CD4-positive, alpha-beta T cell treated with Interleukin-17A for 4 hours (primary cell): Measurements from ENCODE around the gene MYLK4.

Experiments
- DNase-seq: peaks from one replicate; pipeline ENCODE4 v3.0.0-alpha.2; 2020; ENCODE audit warnings: mixed read lengths

The MYLK4 gene

GRCh38 chr6:2655844-2656433 is 94.8 kb downstream of the MYLK4 start:
- no peak for DNase-seq

- DNase-seq, result no peak
Measured at GRCh38 chr6:2653369-2654032, 97.2 kb downstream of the MYLK4 start.

DNA sequence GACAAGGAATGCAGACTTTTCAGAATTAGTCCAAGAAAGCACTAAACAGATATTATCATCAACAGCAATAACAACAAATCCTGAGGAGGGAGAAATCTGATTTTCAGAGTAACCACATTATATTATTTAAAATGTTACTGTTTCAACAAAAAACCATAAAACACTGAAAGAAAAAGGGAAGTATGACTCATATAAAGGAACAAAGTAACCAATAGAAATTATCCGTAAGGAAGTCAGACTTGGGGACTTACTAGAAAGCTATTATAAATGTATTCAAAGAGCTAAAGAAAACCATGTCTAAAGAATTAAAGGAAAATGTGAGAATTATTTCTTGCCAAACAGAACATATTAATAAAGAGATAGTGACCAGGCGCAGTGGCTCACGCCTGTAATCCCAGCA is 98.1 kb downstream of the MYLK4 start:
- DNase-seq, result no peak

DNA sequence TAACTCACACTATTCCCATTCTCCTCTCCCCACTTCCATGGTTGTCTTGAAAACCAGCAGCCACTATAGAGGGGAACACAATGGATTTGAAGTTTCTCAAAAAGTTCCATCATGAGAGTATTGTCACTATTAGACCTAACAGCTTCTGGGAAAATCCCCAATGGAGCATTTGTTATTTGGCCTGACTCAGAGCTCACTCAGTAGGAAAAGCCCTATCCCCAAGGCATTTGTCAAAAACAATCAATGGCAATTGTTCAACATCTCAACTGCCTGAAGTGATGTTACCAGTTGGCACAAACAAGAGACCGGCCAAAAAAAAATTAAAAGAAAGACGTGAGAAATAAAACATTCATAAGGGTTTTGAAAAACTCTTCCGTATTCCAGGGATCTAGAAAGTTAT is 98.8 kb downstream of the MYLK4 start:
- no peak for DNase-seq

DNA sequence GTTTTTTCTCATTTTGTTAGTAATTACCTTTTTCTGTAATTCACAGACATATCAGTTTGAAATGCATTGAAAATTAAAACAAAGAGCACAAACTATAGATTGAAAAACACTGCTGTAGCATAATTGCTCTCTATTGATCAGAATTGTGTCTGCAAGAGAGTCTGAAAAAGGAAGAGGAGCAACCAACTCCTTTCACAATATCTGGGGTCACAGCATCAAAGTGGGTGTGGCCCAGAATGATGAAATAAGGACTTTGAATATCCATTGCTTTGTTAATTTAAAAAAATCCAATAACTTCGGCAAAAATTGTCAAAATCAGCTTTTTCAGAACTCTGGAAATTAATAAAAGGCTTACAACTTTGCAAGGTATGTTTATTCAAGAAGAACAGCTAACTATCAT is 99.2 kb downstream of the MYLK4 start:
- no peak for DNase-seq

GRCh38 chr6:2646346-2646745 is 104.4 kb downstream of the MYLK4 start:
- DNase-seq, result no peak

DNA sequence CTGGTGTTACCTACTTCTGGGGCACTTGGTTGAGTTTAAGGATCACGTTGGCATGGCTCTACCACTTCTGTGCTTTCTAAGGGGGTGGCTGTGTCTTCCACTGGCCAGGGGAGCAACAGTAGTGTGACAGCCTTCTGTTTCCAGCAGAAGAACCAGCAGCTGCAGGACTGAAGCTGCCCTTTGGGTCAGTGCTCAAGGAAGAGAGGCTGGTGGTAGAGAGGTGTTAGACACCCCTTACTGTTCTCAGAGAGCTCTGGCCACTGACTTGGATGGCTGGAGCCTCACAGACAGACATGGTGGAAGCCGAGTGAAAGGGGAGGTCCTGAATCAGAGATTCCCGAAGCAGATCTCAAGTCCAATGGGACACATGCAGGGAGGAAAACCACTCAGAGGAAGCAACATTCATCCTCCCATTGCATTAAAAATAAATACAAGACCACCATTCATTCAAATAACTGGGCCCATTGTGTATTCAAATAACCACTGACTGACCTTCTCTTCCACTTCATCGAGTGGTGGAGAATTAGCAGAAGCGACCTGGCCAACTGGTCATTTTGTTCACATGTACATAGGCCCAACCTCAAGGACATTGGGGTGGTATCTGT is 106.7 kb downstream of the MYLK4 start:
- DNase-seq, result no peak

DNA sequence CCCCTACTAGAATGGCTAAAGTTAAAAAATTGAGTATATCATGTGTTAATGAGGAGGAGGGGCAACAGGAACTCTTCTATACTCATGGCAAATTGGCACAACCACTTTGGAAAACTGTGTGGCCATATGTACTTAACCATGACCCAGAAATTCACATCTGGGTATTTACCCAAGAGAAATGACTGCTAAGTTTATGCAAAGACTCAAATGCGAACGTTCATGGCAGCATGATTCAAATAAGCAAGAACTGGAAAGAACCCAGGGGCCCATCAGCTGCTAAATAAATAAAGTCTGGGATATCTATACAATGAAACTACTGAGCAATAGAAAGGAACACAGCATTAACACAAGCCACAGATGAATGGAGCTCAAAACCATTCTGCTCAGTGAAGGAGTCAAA is 107.6 kb downstream of the MYLK4 start:
- no peak for DNase-seq

- DNase-seq, result no peak
Measured at GRCh38 chr6:2641044-2641725, 109.5 kb downstream of the MYLK4 start.

GRCh38 chr6:2640551-2640950 is 110.2 kb downstream of the MYLK4 start:
- DNase-seq, result no peak

- no peak for DNase-seq
Measured at GRCh38 chr6:2639896-2640295, 110.8 kb downstream of the MYLK4 start.

DNA sequence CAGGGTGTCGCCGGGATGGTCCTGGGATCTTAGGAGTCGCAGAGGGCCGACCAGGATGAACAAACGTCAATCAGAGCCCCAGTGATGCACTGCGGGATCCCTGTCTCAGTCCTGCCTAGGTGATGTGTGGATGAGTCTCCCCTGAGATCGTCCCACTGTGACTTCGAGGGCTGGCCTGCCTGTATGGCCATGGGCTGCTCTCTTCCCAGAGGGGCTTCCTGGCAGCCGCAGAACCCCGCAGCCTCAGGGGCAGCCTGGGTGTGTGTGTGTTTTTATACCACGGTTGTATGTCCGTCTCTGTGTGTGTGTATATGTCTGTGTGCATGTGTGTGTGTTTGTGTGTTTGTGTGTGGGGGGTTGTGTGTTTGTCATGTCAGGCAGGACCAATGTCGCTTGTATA is 111.6 kb downstream of the MYLK4 start:
- DNase-seq, result no peak

- no peak for DNase-seq
Measured at GRCh38 chr6:2636672-2637071, 114.0 kb downstream of the MYLK4 start.

- no peak for DNase-seq
Measured at GRCh38 chr6:2635911-2636310, 114.8 kb downstream of the MYLK4 start.

GRCh38 chr6:2634139-2634964 is 116.4 kb downstream of the MYLK4 start:
- peak; percentile 90 for DNase-seq

DNA sequence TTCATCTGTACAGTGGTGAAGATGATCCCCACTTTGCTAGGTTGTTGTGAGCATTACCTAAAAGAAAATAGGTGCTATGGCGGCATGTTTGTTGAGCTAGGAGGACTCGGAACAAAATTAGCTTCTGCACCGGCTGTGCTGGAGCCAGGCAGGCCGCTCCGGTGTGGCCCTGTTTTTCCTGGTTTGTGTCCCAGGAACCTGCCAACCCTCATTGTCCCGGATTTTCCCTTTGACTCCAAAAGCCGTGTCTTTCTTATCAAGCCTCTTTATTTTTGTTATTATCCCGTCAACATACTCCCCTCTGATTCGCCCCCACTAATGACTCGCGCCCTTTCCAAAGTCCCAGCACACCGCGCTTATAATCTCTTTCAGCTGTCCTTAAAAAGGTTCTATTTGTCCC is 117.0 kb downstream of the MYLK4 start:
- DNase-seq, result no peak

GRCh38 chr6:2632976-2633584 is 117.6 kb downstream of the MYLK4 start:
- no peak for DNase-seq

- no peak for DNase-seq
Measured at GRCh38 chr6:2632368-2632767, 118.4 kb downstream of the MYLK4 start.

- no peak for DNase-seq
Measured at GRCh38 chr6:2630891-2631571, 119.7 kb downstream of the MYLK4 start.

GRCh38 chr6:2630359-2630758 is 120.4 kb downstream of the MYLK4 start:
- no peak for DNase-seq

DNA sequence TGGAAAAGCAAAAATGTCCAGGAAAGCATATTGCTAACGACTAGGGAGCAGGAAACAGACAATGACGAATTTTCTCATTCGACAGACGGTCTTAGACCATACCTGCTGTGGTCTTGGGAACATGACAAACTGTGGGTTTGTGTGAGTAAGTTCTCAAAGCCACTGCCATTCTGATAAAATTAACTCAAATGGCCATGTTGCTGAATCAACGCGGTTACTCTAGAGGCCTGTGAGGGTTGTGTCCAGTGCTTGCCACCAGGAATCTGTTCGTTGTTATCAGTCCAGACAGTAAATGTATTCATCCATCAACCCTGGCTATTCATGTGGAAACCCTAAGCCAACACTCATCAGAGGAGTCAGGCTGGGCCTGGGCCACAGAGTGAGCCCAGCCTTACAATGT is 124.3 kb downstream of the MYLK4 start:
- no peak for DNase-seq

- DNase-seq, result no peak
Measured at GRCh38 chr6:2625581-2625980, 125.1 kb downstream of the MYLK4 start.
